ENCODE results near the gene NT5DC1. TPM values are rescaled to one million over a fixed set of nuclear protein-coding genes. Genes with fewer than 3 reads are reported as not detected.

The NT5DC1 gene
- total and polyA plus RNA-seq, 2 experiments from 2014 or later, result 27.0 to 29.8 TPM

DNA sequence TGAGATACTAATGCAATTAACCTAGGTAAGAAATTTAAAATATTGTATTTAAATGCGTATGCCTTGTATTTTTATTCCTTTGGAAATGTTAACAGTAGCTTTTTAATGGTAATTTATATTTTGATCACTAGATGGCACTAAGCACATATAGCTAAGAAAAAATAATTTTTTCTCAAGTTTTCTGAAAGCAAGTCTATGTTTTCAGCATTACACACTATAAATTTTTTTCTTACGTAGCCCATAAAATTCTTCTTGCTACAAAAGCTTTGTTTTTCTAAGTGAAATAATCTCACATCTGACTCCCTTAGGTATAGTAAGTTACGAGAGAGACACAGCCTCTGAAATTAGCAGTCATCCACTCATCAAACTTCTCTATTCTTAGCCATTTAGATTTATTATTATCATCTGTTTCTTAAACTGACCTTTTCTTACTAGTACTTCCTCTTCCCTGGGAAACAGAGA lies 117.5 kb downstream of the NT5DC1 start (continued):
- TF ChIP-seq EZH2phosphoT487 (IDR thresholded peaks at IDR 0.05; ENCODE audit: unreplicated experiment) (no peak), EZH2 (IDR thresholded peaks at IDR 0.05; ENCODE audit: low read depth, unreplicated experiment) (no peak)

DNA sequence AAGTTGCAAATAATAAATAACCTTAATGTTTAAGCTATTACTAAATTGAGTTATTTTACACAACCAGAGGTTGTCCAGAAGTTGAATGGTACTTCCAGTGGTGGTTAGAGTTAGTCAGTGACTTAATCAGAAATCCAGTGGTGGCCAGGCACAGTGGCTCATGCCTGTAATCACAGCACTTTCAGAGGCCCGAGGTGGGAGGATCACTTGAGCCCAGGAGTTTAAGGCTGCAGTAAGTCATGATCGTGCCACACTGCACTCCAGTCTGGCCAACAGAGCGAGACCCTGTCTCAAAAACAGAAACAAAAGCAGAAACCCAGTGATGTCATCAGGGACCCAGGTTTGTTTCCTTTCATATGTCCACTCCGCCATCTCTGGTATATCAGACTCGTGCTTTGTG lies 118.2 kb downstream of the NT5DC1 start:
- Histone ChIP-seq H3K36me3 (ENCODE audit: insufficient read depth) (no peaks in the 10 kb centered on the region), H3K4me2 (no peak overlapping the region), H3K4me3 (no peak overlapping the region), H3K27me3 (ENCODE audit: insufficient read depth) (no peaks in the 10 kb centered on the region), H4K20me1 (replicated peaks; ENCODE audit: insufficient read depth) (no peaks in the 10 kb centered on the region), H3K4me1 (ENCODE audit: insufficient read depth) (peaks cover 14% of the 10 kb centered on the region), H3F3A (replicated peaks; ENCODE audit: low read depth) (no peaks in the 10 kb centered on the region), H3K27ac (ENCODE audit: low read depth) (no peak overlapping the region), H3K9me2 (ENCODE audit: insufficient read depth) (no peaks in the 10 kb centered on the region), H3K79me2 (replicated peaks; ENCODE audit: insufficient read depth) (no peaks in the 10 kb centered on the region), H2AFZ (no peak overlapping the region)
- peaks cover 29% of the 10 kb centered on the region for H3K4me1 Mint-ChIP-seq
- no peaks in the 10 kb centered on the region for H3K27me3 Mint-ChIP-seq (ENCODE audit: insufficient read depth, low read depth, poor library complexity)
- H3K27ac Mint-ChIP-seq, result no peak overlapping the region
- ATAC-seq (no peak), DNase-seq (ENCODE audit: low spot score) (no peak)
- TF ChIP-seq CREB1 (CRISPR knock-in tag; IDR thresholded peaks at IDR 0.05; ENCODE audit: low read depth) (no peak), NANOG (IDR thresholded peaks at IDR 0.05; ENCODE audit: borderline replicate concordance) (no peak), ZNF331 (CRISPR knock-in tag; IDR thresholded peaks at IDR 0.05; ENCODE audit: low read depth) (no peak), JUNB (IDR thresholded peaks at IDR 0.05; ENCODE audit: unreplicated experiment) (no peak), EZH2 (IDR thresholded peaks at IDR 0.05; ENCODE audit: low read depth, unreplicated experiment) (no peak), POLR2AphosphoS5 (IDR thresholded peaks at IDR 0.05; ENCODE audit: low read depth) (no peak)
- TF ChIP-seq, protein P1, sequence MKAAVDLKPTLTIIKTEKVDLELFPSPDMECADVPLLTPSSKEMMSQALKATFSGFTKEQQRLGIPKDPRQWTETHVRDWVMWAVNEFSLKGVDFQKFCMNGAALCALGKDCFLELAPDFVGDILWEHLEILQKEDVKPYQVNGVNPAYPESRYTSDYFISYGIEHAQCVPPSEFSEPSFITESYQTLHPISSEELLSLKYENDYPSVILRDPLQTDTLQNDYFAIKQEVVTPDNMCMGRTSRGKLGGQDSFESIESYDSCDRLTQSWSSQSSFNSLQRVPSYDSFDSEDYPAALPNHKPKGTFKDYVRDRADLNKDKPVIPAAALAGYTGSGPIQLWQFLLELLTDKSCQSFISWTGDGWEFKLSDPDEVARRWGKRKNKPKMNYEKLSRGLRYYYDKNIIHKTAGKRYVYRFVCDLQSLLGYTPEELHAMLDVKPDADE (IDR thresholded peaks at IDR 0.05), result no peak
- TF ChIP-seq, protein P2, sequence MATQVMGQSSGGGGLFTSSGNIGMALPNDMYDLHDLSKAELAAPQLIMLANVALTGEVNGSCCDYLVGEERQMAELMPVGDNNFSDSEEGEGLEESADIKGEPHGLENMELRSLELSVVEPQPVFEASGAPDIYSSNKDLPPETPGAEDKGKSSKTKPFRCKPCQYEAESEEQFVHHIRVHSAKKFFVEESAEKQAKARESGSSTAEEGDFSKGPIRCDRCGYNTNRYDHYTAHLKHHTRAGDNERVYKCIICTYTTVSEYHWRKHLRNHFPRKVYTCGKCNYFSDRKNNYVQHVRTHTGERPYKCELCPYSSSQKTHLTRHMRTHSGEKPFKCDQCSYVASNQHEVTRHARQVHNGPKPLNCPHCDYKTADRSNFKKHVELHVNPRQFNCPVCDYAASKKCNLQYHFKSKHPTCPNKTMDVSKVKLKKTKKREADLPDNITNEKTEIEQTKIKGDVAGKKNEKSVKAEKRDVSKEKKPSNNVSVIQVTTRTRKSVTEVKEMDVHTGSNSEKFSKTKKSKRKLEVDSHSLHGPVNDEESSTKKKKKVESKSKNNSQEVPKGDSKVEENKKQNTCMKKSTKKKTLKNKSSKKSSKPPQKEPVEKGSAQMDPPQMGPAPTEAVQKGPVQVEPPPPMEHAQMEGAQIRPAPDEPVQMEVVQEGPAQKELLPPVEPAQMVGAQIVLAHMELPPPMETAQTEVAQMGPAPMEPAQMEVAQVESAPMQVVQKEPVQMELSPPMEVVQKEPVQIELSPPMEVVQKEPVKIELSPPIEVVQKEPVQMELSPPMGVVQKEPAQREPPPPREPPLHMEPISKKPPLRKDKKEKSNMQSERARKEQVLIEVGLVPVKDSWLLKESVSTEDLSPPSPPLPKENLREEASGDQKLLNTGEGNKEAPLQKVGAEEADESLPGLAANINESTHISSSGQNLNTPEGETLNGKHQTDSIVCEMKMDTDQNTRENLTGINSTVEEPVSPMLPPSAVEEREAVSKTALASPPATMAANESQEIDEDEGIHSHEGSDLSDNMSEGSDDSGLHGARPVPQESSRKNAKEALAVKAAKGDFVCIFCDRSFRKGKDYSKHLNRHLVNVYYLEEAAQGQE (IDR thresholded peaks at IDR 0.05; ENCODE audit: unreplicated experiment), result no peak
- TF ChIP-seq, protein P3, sequence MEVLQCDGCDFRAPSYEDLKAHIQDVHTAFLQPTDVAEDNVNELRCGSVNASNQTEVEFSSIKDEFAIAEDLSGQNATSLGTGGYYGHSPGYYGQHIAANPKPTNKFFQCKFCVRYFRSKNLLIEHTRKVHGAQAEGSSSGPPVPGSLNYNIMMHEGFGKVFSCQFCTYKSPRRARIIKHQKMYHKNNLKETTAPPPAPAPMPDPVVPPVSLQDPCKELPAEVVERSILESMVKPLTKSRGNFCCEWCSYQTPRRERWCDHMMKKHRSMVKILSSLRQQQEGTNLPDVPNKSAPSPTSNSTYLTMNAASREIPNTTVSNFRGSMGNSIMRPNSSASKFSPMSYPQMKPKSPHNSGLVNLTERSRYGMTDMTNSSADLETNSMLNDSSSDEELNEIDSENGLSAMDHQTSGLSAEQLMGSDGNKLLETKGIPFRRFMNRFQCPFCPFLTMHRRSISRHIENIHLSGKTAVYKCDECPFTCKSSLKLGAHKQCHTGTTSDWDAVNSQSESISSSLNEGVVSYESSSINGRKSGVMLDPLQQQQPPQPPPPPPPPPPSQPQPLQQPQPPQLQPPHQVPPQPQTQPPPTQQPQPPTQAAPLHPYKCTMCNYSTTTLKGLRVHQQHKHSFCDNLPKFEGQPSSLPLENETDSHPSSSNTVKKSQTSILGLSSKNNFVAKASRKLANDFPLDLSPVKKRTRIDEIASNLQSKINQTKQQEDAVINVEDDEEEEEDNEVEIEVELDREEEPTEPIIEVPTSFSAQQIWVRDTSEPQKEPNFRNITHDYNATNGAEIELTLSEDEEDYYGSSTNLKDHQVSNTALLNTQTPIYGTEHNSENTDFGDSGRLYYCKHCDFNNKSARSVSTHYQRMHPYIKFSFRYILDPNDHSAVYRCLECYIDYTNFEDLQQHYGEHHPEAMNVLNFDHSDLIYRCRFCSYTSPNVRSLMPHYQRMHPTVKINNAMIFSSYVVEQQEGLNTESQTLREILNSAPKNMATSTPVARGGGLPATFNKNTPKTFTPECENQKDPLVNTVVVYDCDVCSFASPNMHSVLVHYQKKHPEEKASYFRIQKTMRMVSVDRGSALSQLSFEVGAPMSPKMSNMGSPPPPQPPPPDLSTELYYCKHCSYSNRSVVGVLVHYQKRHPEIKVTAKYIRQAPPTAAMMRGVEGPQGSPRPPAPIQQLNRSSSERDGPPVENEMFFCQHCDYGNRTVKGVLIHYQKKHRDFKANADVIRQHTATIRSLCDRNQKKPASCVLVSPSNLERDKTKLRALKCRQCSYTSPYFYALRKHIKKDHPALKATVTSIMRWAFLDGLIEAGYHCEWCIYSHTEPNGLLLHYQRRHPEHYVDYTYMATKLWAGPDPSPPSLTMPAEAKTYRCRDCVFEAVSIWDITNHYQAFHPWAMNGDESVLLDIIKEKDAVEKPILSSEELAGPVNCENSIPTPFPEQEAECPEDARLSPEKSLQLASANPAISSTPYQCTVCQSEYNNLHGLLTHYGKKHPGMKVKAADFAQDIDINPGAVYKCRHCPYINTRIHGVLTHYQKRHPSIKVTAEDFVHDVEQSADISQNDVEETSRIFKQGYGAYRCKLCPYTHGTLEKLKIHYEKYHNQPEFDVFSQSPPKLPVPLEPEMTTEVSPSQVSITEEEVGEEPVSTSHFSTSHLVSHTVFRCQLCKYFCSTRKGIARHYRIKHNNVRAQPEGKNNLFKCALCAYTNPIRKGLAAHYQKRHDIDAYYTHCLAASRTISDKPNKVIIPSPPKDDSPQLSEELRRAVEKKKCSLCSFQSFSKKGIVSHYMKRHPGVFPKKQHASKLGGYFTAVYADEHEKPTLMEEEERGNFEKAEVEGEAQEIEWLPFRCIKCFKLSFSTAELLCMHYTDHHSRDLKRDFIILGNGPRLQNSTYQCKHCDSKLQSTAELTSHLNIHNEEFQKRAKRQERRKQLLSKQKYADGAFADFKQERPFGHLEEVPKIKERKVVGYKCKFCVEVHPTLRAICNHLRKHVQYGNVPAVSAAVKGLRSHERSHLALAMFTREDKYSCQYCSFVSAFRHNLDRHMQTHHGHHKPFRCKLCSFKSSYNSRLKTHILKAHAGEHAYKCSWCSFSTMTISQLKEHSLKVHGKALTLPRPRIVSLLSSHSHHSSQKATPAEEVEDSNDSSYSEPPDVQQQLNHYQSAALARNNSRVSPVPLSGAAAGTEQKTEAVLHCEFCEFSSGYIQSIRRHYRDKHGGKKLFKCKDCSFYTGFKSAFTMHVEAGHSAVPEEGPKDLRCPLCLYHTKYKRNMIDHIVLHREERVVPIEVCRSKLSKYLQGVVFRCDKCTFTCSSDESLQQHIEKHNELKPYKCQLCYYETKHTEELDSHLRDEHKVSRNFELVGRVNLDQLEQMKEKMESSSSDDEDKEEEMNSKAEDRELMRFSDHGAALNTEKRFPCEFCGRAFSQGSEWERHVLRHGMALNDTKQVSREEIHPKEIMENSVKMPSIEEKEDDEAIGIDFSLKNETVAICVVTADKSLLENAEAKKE (CRISPR knock-in tag; IDR thresholded peaks at IDR 0.05), result no peak
- no peak overlapping the region for H3K4me3 Mint-ChIP-seq
- no peaks in the 10 kb centered on the region for H3K9me3 Mint-ChIP-seq
- H3K36me3 Mint-ChIP-seq (ENCODE audit: low read depth), result no peaks in the 10 kb centered on the region

All from GM23338 (cell line).